Measurements from ENCODE around the gene APOL5.
"Not testable (repeated sequence)": the region's sequence is repeated elsewhere in the genome, so short reads cannot be mapped to it uniquely, and the experiment has no call there.

APOL5 gene

DNA sequence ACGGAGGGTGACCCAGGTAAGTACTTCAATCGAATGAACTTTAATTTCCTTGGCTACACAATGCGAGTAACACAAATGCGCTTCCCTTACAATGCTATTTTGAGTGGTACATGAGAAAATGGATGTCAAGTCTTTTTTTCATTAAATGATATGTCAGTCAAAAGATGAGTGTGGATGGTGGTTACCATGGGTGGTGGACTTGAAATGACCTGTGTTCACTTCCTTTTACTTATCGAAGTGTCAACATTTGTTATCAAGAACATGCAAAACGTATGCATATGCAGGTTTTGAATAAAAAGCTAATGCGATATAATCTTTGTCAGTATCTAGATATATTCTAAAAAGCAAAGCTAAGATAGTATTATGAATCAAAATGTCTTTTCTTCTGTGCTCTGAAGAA, 8.8 kb upstream of the APOL5 start:
- no peak for DNase-seq (ENCODE audit: low read depth in 2 of 2)

DNA sequence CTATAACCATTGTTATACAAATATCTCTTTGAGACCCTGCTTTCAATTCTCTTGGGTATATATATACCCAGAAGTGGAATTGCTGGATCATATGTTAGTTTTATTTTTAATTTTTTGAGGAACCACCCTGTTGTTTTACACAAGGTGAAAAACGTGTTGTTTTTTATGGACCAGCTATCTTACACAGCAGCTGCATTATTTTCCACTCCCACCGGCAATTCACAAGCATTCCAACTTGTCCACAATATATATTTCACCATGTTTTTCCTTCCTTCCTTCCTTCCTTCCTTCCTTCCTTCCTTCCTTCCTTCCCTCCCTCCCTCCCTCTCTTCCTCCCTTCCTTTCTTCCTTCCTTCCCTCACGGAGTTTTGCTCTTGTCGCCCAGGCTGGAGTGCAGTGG, 6.3 kb upstream of the APOL5 start:
- no peak for DNase-seq (ENCODE audit: low read depth in 2 of 2)

DNA sequence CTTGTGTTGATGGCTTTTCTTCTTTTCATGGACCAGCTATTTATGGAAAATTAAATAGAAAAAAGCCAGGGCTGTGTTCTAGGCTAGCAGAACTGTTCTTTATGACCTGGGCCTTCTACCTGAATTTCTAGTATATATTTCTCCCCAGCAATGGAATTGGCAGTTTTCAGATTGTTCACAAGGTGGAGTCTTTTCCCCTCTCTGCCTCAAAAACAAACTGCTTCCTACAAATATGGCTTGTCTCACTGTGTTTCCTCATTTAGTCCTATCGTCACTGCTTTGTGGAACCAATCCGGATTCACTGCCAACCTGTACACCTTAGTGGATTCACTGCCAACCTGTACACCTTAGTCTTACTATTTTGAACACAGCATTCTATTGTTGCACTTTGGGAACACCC, 5.0 kb upstream of the APOL5 start:
- no peak for DNase-seq (ENCODE audit: low read depth in 2 of 2)

DNA sequence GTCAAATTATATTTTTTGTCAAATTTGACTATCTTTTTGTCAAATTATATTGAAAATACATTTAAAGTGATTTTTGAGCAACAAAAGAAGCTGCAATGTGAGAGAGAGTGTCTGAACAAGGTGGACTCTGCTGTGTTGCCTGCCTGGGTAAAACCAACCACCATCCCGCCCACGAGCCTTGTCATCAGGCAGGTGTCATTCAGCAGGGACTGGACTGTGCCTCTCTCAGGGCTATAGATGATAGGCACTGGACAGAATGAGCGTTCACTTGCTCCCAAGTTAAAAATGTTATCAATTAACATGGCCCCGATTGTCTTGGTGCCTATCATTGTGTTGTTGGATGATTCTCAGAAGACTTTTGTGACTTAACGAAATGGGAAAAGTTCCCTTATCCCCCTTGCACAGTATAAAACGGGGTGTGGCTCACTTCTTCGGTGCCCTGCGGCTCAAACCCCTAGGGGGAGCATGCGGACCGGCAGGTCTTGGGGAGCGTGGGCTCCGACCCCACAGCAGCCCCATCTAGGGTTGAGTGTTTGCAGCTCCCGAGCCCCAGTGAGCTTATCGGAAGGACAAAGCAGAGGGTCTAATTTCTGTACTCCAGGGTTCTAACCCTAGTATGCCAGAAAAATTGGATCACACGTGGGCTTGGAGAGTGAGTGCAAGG, 1.7 kb downstream of the APOL5 start:
- DNase-seq (ENCODE audit: low read depth in 2 of 2): no peak

GRCh38 chr22:35721960-35722359, 4.3 kb downstream of the APOL5 start:
- no peak for DNase-seq (ENCODE audit: low read depth in 2 of 2)

DNA sequence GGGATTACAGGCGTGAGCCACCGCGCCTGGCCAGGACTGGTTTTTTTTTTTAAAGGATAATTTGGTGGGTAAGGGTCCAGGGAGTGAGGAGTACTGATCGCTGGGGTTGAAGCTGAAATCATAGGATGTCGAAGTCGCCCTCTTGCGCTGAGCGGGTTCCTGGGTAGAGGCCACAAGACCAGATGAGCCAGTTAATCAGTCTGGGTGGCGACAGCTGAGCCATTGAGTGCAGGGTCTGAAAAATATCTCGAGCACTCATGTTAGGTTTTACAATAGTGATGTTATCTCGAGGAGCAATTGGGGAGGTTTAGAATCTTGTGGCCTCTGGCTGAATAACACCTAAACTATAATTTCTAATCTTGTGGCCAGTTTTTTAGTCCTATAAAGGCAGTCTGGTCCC, 7.8 kb downstream of the APOL5 start:
- no peak for DNase-seq (ENCODE audit: low read depth in 2 of 2)

- DNase-seq (ENCODE audit: low read depth in 2 of 2): no peak
These were observed 8.7 kb downstream of the APOL5 start for GRCh38 chr22:35726398-35726797.

DNA sequence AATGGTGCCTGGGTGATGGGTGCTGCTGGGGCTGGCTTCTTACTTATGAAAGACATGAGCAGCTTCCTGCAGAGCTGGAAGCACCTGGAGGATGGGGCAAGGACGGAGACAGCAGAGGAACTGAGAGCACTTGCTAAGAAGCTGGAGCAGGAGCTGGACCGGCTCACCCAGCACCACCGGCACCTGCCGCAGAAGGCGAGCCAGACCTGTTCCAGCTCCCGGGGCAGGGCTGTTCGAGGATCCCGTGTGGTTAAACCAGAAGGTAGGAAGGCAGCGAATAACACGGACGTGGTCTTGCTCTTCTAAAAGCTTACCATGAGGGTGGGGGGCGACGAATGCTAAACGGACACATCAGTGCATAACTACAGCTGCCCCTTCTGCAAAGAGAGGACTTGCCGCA, 9.3 kb downstream of the APOL5 start:
- DNase-seq (ENCODE audit: low read depth in 2 of 2): no peak

DNA sequence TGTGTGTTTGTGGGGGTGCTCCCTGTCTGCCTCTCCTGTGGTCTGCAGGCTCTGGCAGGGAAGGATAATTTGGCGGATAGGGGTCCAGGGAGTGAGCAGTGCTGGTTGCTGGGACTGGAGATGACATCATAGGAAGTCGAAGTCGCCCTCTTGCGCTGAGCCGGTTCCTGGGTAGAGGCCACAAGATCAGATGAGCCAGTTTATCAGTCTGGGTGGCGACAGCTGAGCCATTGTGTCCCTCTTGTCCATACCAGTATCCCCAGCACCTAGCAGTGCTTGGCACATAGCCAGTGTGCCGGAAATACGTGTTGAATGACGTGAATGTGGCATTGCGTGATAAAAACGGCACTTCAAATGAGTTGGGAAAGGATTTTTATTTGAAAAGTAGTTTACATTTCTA, 9.8 kb downstream of the APOL5 start:
- DNase-seq (ENCODE audit: low read depth in 2 of 2): no peak

DNA sequence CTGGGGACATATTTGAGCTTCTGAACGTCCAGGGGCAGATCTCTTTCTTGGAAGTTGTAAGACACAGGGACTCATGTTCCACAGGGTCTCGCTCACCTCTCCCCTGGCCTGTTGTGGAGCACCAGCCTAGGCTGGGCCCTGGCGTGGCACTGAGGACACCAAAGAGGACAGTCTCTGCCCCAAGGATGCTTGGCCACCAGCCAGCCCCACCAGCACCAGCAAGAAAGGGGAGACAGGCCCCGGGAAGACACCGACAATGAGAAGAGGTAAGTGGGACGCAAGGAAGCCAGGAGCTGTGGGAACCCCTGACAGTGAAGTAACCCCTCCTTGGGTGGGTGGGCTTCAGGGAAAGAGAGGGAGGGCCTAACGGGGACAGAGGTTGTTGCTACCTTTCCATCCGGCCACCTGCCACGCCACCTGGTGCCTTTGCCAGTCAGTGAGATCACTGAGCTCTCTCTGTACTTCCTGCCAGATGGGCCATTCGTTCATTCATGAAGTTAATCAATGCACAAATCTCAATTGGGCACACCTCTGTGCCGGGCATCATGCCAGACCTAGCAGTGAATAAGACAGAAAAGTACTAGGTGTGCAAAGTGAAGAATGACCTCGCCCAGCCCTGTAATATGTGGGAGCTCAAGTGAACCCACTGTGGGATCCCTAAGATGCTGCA, 11.1 kb downstream of the APOL5 start:
- no peak for DNase-seq (ENCODE audit: low read depth in 2 of 2)

- DNase-seq (ENCODE audit: low read depth in 2 of 2): no peak
These were observed 11.6 kb downstream of the APOL5 start for GRCh38 chr22:35729309-35729698.

- DNase-seq (ENCODE audit: low read depth in 2 of 2): no peak
These were observed 13.6 kb downstream of the APOL5 start for GRCh38 chr22:35731321-35731720.

DNA sequence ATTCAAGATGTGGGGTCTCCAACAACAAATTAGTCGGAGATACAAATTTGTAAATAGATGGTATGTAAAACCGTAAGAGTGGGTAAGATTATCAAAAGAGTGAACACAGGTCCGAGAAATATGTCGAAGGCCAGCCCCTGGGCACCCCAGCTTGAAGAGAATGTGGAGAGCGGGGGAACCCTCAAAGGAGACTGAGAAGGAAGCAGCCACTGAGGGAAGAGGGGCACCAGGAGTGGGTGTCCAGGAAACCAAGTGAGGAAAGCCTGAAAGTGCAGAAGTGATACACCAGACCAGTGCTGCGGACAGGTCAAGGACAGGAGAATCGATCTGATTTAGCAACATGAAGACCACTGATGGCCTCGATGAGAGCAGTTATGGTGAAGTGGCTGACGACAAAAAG, 14.4 kb downstream of the APOL5 start:
- no peak for DNase-seq (ENCODE audit: low read depth in 2 of 2)

- DNase-seq (ENCODE audit: low read depth in 2 of 2): no peak
These were observed 15.4 kb downstream of the APOL5 start for GRCh38 chr22:35733036-35733435.

GRCh38 chr22:35733791-35734516, 16.3 kb downstream of the APOL5 start:
- DNase-seq (ENCODE audit: low read depth in 2 of 2): no peak

GRCh38 chr22:35734517-35734827, 16.8 kb downstream of the APOL5 start:
- no peak for DNase-seq (ENCODE audit: low read depth in 2 of 2)

- DNase-seq (ENCODE audit: low read depth in 2 of 2): no peak
These were observed 17.9 kb downstream of the APOL5 start for GRCh38 chr22:35735542-35735941.

- no peak for DNase-seq (ENCODE audit: low read depth in 2 of 2)
These were observed 18.5 kb downstream of the APOL5 start for GRCh38 chr22:35736166-35736565.

GRCh38 chr22:35736701-35737100, 19.0 kb downstream of the APOL5 start:
- DNase-seq (ENCODE audit: low read depth in 2 of 2): no peak

DNA sequence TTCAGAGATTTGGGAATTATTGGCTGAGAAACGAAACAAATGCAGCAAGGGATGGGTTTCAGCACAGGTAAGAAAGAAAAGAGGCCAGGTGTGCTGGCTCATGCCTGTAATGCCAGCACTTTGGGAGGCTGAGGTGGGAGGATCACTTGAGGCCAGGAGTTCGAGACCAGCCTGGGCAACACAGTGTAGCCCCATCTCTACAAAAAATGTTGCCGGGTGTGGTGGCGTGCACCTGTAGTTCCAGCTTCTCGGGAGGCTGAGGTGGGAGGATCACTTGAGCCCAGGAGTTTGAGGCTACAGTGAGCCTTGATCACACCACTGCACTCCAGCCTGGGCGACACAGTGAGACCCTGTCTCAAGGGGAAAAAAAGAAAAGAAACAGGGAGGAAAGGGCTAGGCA, 20.2 kb downstream of the APOL5 start:
- DNase-seq (ENCODE audit: low read depth in 2 of 2): not testable (repeated sequence)

- DNase-seq (ENCODE audit: low read depth in 2 of 2): no peak
These were observed 21.6 kb downstream of the APOL5 start for GRCh38 chr22:35739076-35739930.

GRCh38 chr22:35739931-35740380, 22.3 kb downstream of the APOL5 start:
- no peak for DNase-seq (ENCODE audit: low read depth in 2 of 2)
